GM21717 (cell line): ENCODE results near the gene RGS12.

Experiments used
- ATAC-seq: cut with Tn5 transposase; IDR thresholded peaks from one replicate; pipeline ENCODE4 v1.9.1; 2021; ENCODE audit warnings: mild to moderate bottlenecking, moderate library complexity; ENCODE audit not compliant: unreplicated experiment

RGS12 gene

GRCh38 chr4:3329887-3330286 is 37.1 kb downstream of the RGS12 start:
- ATAC-seq = no peak

GRCh38 chr4:3330707-3331106 is 37.9 kb downstream of the RGS12 start:
- ATAC-seq = no peak

GRCh38 chr4:3331511-3332394 is 38.9 kb downstream of the RGS12 start:
- no peak for ATAC-seq

- no peak for ATAC-seq
These were observed 39.7 kb downstream of the RGS12 start for GRCh38 chr4:3332498-3332897.

- no peak for ATAC-seq
These were observed 41.5 kb downstream of the RGS12 start for GRCh38 chr4:3334316-3334715.

- ATAC-seq = no peak
These were observed 42.6 kb downstream of the RGS12 start for GRCh38 chr4:3335385-3335784.

GRCh38 chr4:3335982-3336381 is 43.2 kb downstream of the RGS12 start:
- no peak for ATAC-seq

- no peak for ATAC-seq
These were observed 43.8 kb downstream of the RGS12 start for GRCh38 chr4:3336382-3337356.

GRCh38 chr4:3337357-3337732 is 44.5 kb downstream of the RGS12 start:
- ATAC-seq = no peak

GRCh38 chr4:3337811-3338210 is 45.0 kb downstream of the RGS12 start:
- ATAC-seq = no peak

- no peak for ATAC-seq
These were observed 45.6 kb downstream of the RGS12 start for GRCh38 chr4:3338321-3338838.

- no peak for ATAC-seq
These were observed 46.2 kb downstream of the RGS12 start for GRCh38 chr4:3338976-3339531.

GRCh38 chr4:3339577-3339976 is 46.8 kb downstream of the RGS12 start:
- no peak for ATAC-seq

GRCh38 chr4:3340038-3340699 is 47.3 kb downstream of the RGS12 start:
- no peak for ATAC-seq

- ATAC-seq = no peak
These were observed 47.9 kb downstream of the RGS12 start for GRCh38 chr4:3340700-3341083.

GRCh38 chr4:3341760-3342159 is 48.9 kb downstream of the RGS12 start:
- no peak for ATAC-seq

GRCh38 chr4:3342182-3342854 is 49.5 kb downstream of the RGS12 start:
- no peak for ATAC-seq
